HCT116 (cell line): ENCODE measurements around the gene RPL19. TPM values are rescaled to one million over a fixed set of nuclear protein-coding genes. Genes with fewer than 3 reads are reported as not detected.

Source experiments
- ATAC-seq: fragments of 200-7000 bp; cut with Tn5 transposase; 2 replicates; pipeline ENCODE4 v1.9.1; 2020; ENCODE audit warnings: mild to moderate bottlenecking, moderate library complexity
- BruUV-seq: library from RNA; stranded (reverse); fragments of 400-500 nt; replicated peaks from 2 replicates; lab custom pipeline; 2021; lab: Mats Ljungman, UMichigan
- CTCF ChIA-PET: fragments of 300-600 bp; sonication (Branson Sonifier 250); formaldehyde crosslinking; loops from one replicate; lab custom pipeline; 2021; ENCODE audit warnings: antibody characterized with exemption; lab: Charles Lee
- POLR2A ChIA-PET: fragments of 300-600, 350-600 bp; sonication (Branson Sonifier 250); formaldehyde crosslinking; loops from one replicate; lab custom pipeline; 2021; ENCODE audit warnings: antibody characterized with exemption; lab: Charles Lee
- RAD21 ChIA-PET, 2 experiments: fragments of 300-600 bp; sonication (Branson Sonifier 250); formaldehyde crosslinking; loops; one replicate each; lab custom pipeline; 2023; ENCODE audit warnings: low total read pairs in 2 of 2; ENCODE audit not compliant: uncharacterized antibody in 2 of 2, unreplicated experiment in 2 of 2, low non-redundant PET in 1 of 2; lab: Charles Lee
- DNase-seq: peaks from one replicate; pipeline ENCODE4 v3.0.0-alpha.2; 2010; ENCODE audit warnings: low read depth, low spot score
- H2AFZ ChIP-seq: fragments of 200-600 bp; shearing (Covaris generic), sonication (generic); 2 replicates; pipeline ENCODE4 v1.6.1; 2017; ENCODE audit warnings: low read depth, mixed run types, mixed read lengths, antibody characterized with exemption, low read length; ENCODE audit not compliant: poor library complexity, severe bottlenecking
- H3K27ac ChIP-seq: 2 replicates; pipeline ENCODE4 v1.5.1; 2012; ENCODE audit warnings: low read depth, low read length
- H3K27me3 ChIP-seq: fragments of 200-600 bp; sonication (generic); 2 replicates; pipeline ENCODE4 v1.6.1; 2016; ENCODE audit warnings: mixed run types, low read length, mixed read lengths; ENCODE audit not compliant: insufficient read depth
- H3K36me3 ChIP-seq, 2 experiments: fragments of 200-500 bp in 1 of 2; fragments of 200-600 bp in 1 of 2; sonication (Bioruptor generic) in 1 of 2; sonication (generic) in 1 of 2; 2 replicates each; pipeline versions ENCODE4 v1.5.1 to v1.6.1; 2014 to 2016; ENCODE audit warnings: low read length in 2 of 2, inconsistent platforms in 1 of 2, mixed read lengths in 1 of 2, mixed run types in 1 of 2; ENCODE audit not compliant: insufficient read depth in 2 of 2, control insufficient read depth in 1 of 2
- H3K4me1 ChIP-seq, 2 experiments: fragments of 200-600 bp in 1 of 2; sonication (generic) in 1 of 2; 2 replicates each; pipeline versions ENCODE4 v1.5.1 to v1.6.1; 2012 to 2017; ENCODE audit warnings: low read length in 2 of 2, inconsistent platforms in 1 of 2, mild to moderate bottlenecking in 1 of 2, mixed read lengths in 1 of 2, mixed run types in 1 of 2, moderate library complexity in 1 of 2; ENCODE audit not compliant: insufficient read depth in 2 of 2, control insufficient read depth in 1 of 2
- H3K4me2 ChIP-seq: fragments of 200-600 bp; sonication (generic); 2 replicates; pipeline ENCODE4 v1.6.1; 2017; ENCODE audit warnings: mixed run types, low read length, mixed read lengths
- H3K4me3 ChIP-seq, 2 experiments: fragments of 200-600 bp in 1 of 2; sonication (generic) in 1 of 2; replicated peaks in 1 of 2; 2 replicates each; pipeline ENCODE4 v1.5.1; 2011 to 2016; ENCODE audit warnings: low read length in 2 of 2, control low read depth in 1 of 2, low read depth in 1 of 2, mild to moderate bottlenecking in 1 of 2, mixed read lengths in 1 of 2, mixed run types in 1 of 2
- H3K79me2 ChIP-seq: fragments of 200-600 bp; sonication (generic); 2 replicates; pipeline ENCODE4 v1.6.1; 2017; ENCODE audit warnings: mild to moderate bottlenecking, mixed run types, low read length, moderate library complexity, mixed read lengths; ENCODE audit not compliant: insufficient read depth
- H3K9ac ChIP-seq: fragments of 200-600 bp; sonication (generic); 2 replicates; pipeline ENCODE4 v1.6.1; 2016; ENCODE audit warnings: low read length, mixed read lengths
- H3K9me2 ChIP-seq: fragments of 200-600 bp; sonication (generic), shearing (Covaris generic); 2 replicates; pipeline ENCODE4 v1.6.1; 2017; ENCODE audit warnings: mixed run types, mild to moderate bottlenecking, moderate library complexity; ENCODE audit not compliant: insufficient read depth
- H3K9me3 ChIP-seq, 2 experiments: fragments of 200-500 bp in 1 of 2; fragments of 200-600 bp in 1 of 2; sonication (Bioruptor generic) in 1 of 2; sonication (generic) in 1 of 2; 2 replicates each; pipeline ENCODE4 v1.6.1; 2014 to 2017; ENCODE audit warnings: low read length in 2 of 2, mixed read lengths in 2 of 2, inconsistent platforms in 1 of 2, low read depth in 1 of 2, mild to moderate bottlenecking in 1 of 2, mixed run types in 1 of 2, moderate library complexity in 1 of 2; ENCODE audit not compliant: control insufficient read depth in 1 of 2, insufficient read depth in 1 of 2
- H4K20me1 ChIP-seq: fragments of 200-600 bp; sonication (generic), shearing (Covaris generic); 2 replicates; pipeline ENCODE4 v1.6.1; 2017; ENCODE audit warnings: mixed run types, mild to moderate bottlenecking, moderate library complexity; ENCODE audit not compliant: insufficient read depth
- CBX3 ChIP-seq: IDR thresholded peaks from 2 replicates; pipeline ENCODE4 v1.6.1; 2012; ENCODE audit warnings: low read depth
- CEBPB ChIP-seq: IDR thresholded peaks from 2 replicates; pipeline ENCODE4 v1.6.1; 2012; ENCODE audit warnings: low read depth
- CTCF ChIP-seq, 3 experiments: fragments of 200-600 bp in 1 of 3; sonication (generic) in 1 of 3; IDR thresholded peaks in 2 of 3; conservative IDR thresholded peaks in 1 of 3; 2 replicates each; pipeline ENCODE4 v1.5.1; 2012 to 2017; ENCODE audit warnings: low read depth in 2 of 3, low read length in 2 of 3, antibody characterized with exemption in 1 of 3, borderline replicate concordance in 1 of 3, control low read depth in 1 of 3, mild to moderate bottlenecking in 1 of 3, mixed read lengths in 1 of 3, mixed run types in 1 of 3, moderate library complexity in 1 of 3; ENCODE audit not compliant: insufficient read depth in 1 of 3
- EGR1 ChIP-seq: IDR thresholded peaks from 2 replicates; pipeline ENCODE4 v1.6.1; 2012; ENCODE audit warnings: low read depth
- ELF1 ChIP-seq: IDR thresholded peaks from 2 replicates; pipeline ENCODE4 v1.6.1; 2012; ENCODE audit warnings: low read depth, borderline replicate concordance
- FOSL1 ChIP-seq: IDR thresholded peaks from 2 replicates; pipeline ENCODE4 v1.6.1; 2012; ENCODE audit warnings: low read depth
- JUND ChIP-seq: IDR thresholded peaks from 2 replicates; pipeline ENCODE4 v1.6.1; 2012
- MAX ChIP-seq: IDR thresholded peaks from 2 replicates; pipeline ENCODE4 v1.6.1; 2012
- POLR2A ChIP-seq: IDR thresholded peaks from 2 replicates; pipeline ENCODE4 v1.7.0; 2011; ENCODE audit warnings: borderline replicate concordance; ENCODE audit not compliant: insufficient read depth, insufficient read length; ENCODE audit errors: extremely low read depth
- POLR2AphosphoS5 ChIP-seq: IDR thresholded peaks from 2 replicates; pipeline ENCODE4 v1.6.1; 2011; ENCODE audit warnings: mild to moderate bottlenecking, low read depth, low read length, moderate library complexity
- REST ChIP-seq: IDR thresholded peaks from 2 replicates; pipeline ENCODE4 v1.6.1; 2012; ENCODE audit warnings: low read depth
- SIN3A ChIP-seq: IDR thresholded peaks from 2 replicates; pipeline ENCODE4 v1.6.1; 2012; ENCODE audit warnings: low read depth
- YY1 ChIP-seq: IDR thresholded peaks from 2 replicates; pipeline ENCODE4 v1.6.1; 2011; ENCODE audit warnings: low read length, low read depth, moderate library complexity, mild to moderate bottlenecking; ENCODE audit not compliant: insufficient replicate concordance; ENCODE audit errors: extremely low read depth
- ZFX ChIP-seq: fragments of 450-650 bp; IDR thresholded peaks from 2 replicates; pipeline ENCODE4 v1.6.1; 2017
- intact Hi-C: fragments of 100-400 bp; cut with micrococcal nuclease; formaldehyde crosslinking; loops from 2 replicates; pipeline ENCODE4 v1.10.0; 2022
- total RNA-seq: library from RNA; stranded (reverse); gene quantifications from one replicate; pipeline ENCODE4 v1.2.1, GENCODE V29; 2021; ENCODE audit not compliant: unreplicated experiment

The RPL19 gene
- total RNA-seq, 1 experiment from 2014 or later: 2,276 TPM

GRCh38 chr17:39178536-39178935 lies 21.5 kb upstream of the RPL19 start:
- no peak overlapping the region for H3K27ac ChIP-seq
- peak overlapping the region; percentile 51 for H3K4me2 ChIP-seq
- no peaks in the 10 kb centered on the region for H3K79me2 ChIP-seq
- H3K36me3 ChIP-seq: peaks cover 5 to 12% of the 10 kb centered on the region in 2 experiments; a peak in 3 of 4 replicates
- ChIA-PET POLR2A (interaction anchor here (0.5 kb wide), 1 partner anchor 308 kb away, joined by 4 read pairs; no protein-coding TSS in a partner anchor), CTCF (interaction anchor here (1.7 kb wide), 1 partner anchor 195 kb away, joined by 4 read pairs; no protein-coding TSS in a partner anchor), RAD21 (no interaction called here)
- no peak for TF ChIP-seq CTCF (IDR thresholded peaks at IDR 0.05 in 2 of 3, conservative IDR thresholded peaks at IDR 0.05 in 1 of 3; ENCODE audit: borderline replicate concordance in 1 of 3, insufficient read depth in 1 of 3, low read depth in 2 of 3, low read length in 2 of 3)
- TF ChIP-seq YY1: no peak
- peak; percentile 44; the same call in 1 of the 2 replicates for TF ChIP-seq FOSL1
- peak; percentile 52 for ATAC-seq
- no peak overlapping the region for H2AFZ ChIP-seq
- no peaks in the 10 kb centered on the region for H4K20me1 ChIP-seq
- peak; percentile 18 for DNase-seq
- no peaks in the 10 kb centered on the region for H3K9me3 ChIP-seq
- no peaks in the 10 kb centered on the region for H3K9me2 ChIP-seq
- no TSS peak for BruUV-seq
- intact Hi-C loops: no loop called here
- peaks cover 5 to 27% of the 10 kb centered on the region in 2 experiments; a peak in 3 of 4 replicates for H3K4me1 ChIP-seq
- H3K27me3 ChIP-seq: no peaks in the 10 kb centered on the region
- H3K4me3 ChIP-seq: no peak overlapping the region
- H3K9ac ChIP-seq: peak overlapping the region; percentile 19

- H3K4me2 ChIP-seq: no peak overlapping the region
- intact Hi-C loops: no loop called here
- H3K4me3 ChIP-seq: no peak overlapping the region
- no peak overlapping the region for H2AFZ ChIP-seq
- no peaks in the 10 kb centered on the region for H4K20me1 ChIP-seq
- no peak for DNase-seq
- no peak for ATAC-seq
- peaks cover 5 to 15% of the 10 kb centered on the region in 2 experiments; a peak in 3 of 4 replicates for H3K4me1 ChIP-seq
- H3K27ac ChIP-seq: no peak overlapping the region
- H3K27me3 ChIP-seq: no peaks in the 10 kb centered on the region
- H3K79me2 ChIP-seq: no peaks in the 10 kb centered on the region
- H3K9ac ChIP-seq: no peak overlapping the region
- no TSS peak for BruUV-seq
- no peaks in the 10 kb centered on the region for H3K9me3 ChIP-seq
- no peaks in the 10 kb centered on the region for H3K9me2 ChIP-seq
- ChIA-PET RAD21 (no interaction called here), POLR2A (no interaction called here), CTCF (no interaction called here)
- peaks cover 6 to 25% of the 10 kb centered on the region in 2 experiments; a peak in 3 of 4 replicates for H3K36me3 ChIP-seq
- TF ChIP-seq JUND (no peak), SIN3A (no peak), REST (no peak), POLR2A (no peak), CBX3 (no peak), YY1 (no peak), POLR2AphosphoS5 (no peak), FOSL1 (no peak), ELF1 (no peak), EGR1 (no peak), CEBPB (no peak), MAX (no peak), ZFX (no peak)
Measured at GRCh38 chr17:39181303-39181702, 18.8 kb upstream of the RPL19 start.
